Cardiac muscle cell (in vitro differentiated cells and primary cell): ENCODE measurements around the gene EML4. TPM values are rescaled to one million over a fixed set of nuclear protein-coding genes. Genes with fewer than 3 reads are reported as not detected.

Experiments
- DNase-seq, 2 donors: peaks; one replicate each; pipeline versions ENCODE4 v3.0.0 to v3.0.0-alpha.2; 2010 to 2017; ENCODE audit warnings: low read depth in 1 of 2, low spot score in 1 of 2
- H3K27ac ChIP-seq: fragments of 200-600 bp; sonication (generic); 2 replicates; pipeline ENCODE4 v1.5.1; 2016
- H3K27me3 ChIP-seq: fragments of 200-600 bp; sonication (generic); 2 replicates; pipeline ENCODE4 v1.6.0; 2016; ENCODE audit warnings: control low read depth
- H3K36me3 ChIP-seq: fragments of 200-600 bp; sonication (generic); 2 replicates; pipeline ENCODE4 v1.5.1; 2016; ENCODE audit warnings: control low read depth
- H3K4me1 ChIP-seq: fragments of 200-600 bp; sonication (generic); 2 replicates; pipeline ENCODE4 v1.8.1; 2017; ENCODE audit warnings: low read depth, mild to moderate bottlenecking, mixed run types
- H3K4me3 ChIP-seq: fragments of 200-600 bp; sonication (generic); 2 replicates; pipeline ENCODE4 v1.5.1; 2016; ENCODE audit warnings: mild to moderate bottlenecking
- H3K9me3 ChIP-seq: fragments of 200-600 bp; sonication (generic); 2 replicates; pipeline ENCODE4 v1.5.1; 2017; ENCODE audit warnings: low read depth, mild to moderate bottlenecking, control low read depth
- polyA plus RNA-seq: library from polyadenylated mRNA; unstranded; fragments of >200 nt; fragmentation: Nextera tagmentation; extraction: Ambion mirVana; gene quantifications from 2 replicates; pipeline ENCODE4 v1.2.1, GENCODE V29; 2016
- total RNA-seq: library from RNA; depleted of rRNA; stranded (reverse); fragments of >200 nt; gene quantifications from 2 replicates; pipeline ENCODE4 v1.2.3, GENCODE V29; 2016
- TF ChIP-seq, protein P1 (sequence below): IDR thresholded peaks from 2 replicates; pipeline ENCODE4 v1.5.1; 2012; ENCODE audit warnings: low read depth, mild to moderate bottlenecking, low read length

EML4 gene
- total and polyA plus RNA-seq, 2 experiments from 2014 or later: 46.6 to 56.2 TPM

- no peaks in the 10 kb centered on the region for H3K27me3 ChIP-seq
- no peaks in the 10 kb centered on the region for H3K9me3 ChIP-seq
- no peak overlapping the region for H3K4me3 ChIP-seq
- no peaks in the 10 kb centered on the region for H3K36me3 ChIP-seq
- DNase-seq: no peak
- H3K4me1 ChIP-seq: peaks cover 14% of the 10 kb centered on the region
- no peak overlapping the region for H3K27ac ChIP-seq
- TF ChIP-seq, protein P1, sequence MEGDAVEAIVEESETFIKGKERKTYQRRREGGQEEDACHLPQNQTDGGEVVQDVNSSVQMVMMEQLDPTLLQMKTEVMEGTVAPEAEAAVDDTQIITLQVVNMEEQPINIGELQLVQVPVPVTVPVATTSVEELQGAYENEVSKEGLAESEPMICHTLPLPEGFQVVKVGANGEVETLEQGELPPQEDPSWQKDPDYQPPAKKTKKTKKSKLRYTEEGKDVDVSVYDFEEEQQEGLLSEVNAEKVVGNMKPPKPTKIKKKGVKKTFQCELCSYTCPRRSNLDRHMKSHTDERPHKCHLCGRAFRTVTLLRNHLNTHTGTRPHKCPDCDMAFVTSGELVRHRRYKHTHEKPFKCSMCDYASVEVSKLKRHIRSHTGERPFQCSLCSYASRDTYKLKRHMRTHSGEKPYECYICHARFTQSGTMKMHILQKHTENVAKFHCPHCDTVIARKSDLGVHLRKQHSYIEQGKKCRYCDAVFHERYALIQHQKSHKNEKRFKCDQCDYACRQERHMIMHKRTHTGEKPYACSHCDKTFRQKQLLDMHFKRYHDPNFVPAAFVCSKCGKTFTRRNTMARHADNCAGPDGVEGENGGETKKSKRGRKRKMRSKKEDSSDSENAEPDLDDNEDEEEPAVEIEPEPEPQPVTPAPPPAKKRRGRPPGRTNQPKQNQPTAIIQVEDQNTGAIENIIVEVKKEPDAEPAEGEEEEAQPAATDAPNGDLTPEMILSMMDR: no peak
These were observed 17.9 kb downstream of the EML4 start for GRCh38 chr2:42186945-42187632.

GRCh38 chr2:42187886-42188285, 18.7 kb downstream of the EML4 start:
- H3K36me3 ChIP-seq: no peaks in the 10 kb centered on the region
- no peak overlapping the region for H3K4me3 ChIP-seq
- TF ChIP-seq, protein P1: no peak
- no peak for DNase-seq
- H3K4me1 ChIP-seq: peaks cover 19% of the 10 kb centered on the region
- no peaks in the 10 kb centered on the region for H3K27me3 ChIP-seq
- no peaks in the 10 kb centered on the region for H3K9me3 ChIP-seq
- H3K27ac ChIP-seq: no peak overlapping the region

DNA sequence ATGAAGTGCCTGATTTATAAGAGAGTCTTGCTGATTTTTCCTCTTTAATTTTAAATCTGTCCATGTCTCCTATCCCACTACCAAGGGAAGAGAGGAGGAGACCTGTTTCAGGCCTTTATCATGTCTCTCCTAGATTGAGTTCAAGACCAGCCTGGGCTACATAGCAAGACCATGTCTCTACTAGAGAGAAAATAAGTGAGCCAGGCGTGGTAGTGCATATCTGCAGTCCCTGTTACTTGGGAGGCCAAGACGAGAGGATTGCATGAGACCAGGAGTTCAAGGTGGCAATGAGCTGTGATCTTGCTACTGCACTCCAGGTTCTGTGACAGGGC, 20.0 kb downstream of the EML4 start:
- TF ChIP-seq, protein P1: no peak
- no peaks in the 10 kb centered on the region for H3K36me3 ChIP-seq
- H3K27me3 ChIP-seq: no peaks in the 10 kb centered on the region
- no peak overlapping the region for H3K4me3 ChIP-seq
- DNase-seq: no peak
- H3K4me1 ChIP-seq: peaks cover 24% of the 10 kb centered on the region
- no peaks in the 10 kb centered on the region for H3K9me3 ChIP-seq
- no peak overlapping the region for H3K27ac ChIP-seq

- Histone ChIP-seq H3K4me1 (peaks cover 24% of the 10 kb centered on the region), H3K36me3 (no peaks in the 10 kb centered on the region), H3K27me3 (no peaks in the 10 kb centered on the region)
These were observed 21.0 kb downstream of the EML4 start for GRCh38 chr2:42190191-42190590.

GRCh38 chr2:42191285-42192009, 22.3 kb downstream of the EML4 start:
- TF ChIP-seq, protein P1: no peak

More at GRCh38 chr2:42190191-42190590, 21.0 kb downstream of the EML4 start:
- no peak overlapping the region for H3K4me3 ChIP-seq
- TF ChIP-seq, protein P1: no peak
- no peak for DNase-seq
- no peaks in the 10 kb centered on the region for H3K9me3 ChIP-seq
- H3K27ac ChIP-seq: no peak overlapping the region

More at GRCh38 chr2:42191285-42192009, 22.3 kb downstream of the EML4 start:
- H3K4me1 ChIP-seq: peaks cover 16% of the 10 kb centered on the region
- no peaks in the 10 kb centered on the region for H3K36me3 ChIP-seq
- H3K4me3 ChIP-seq: no peak overlapping the region
- H3K27me3 ChIP-seq: no peaks in the 10 kb centered on the region
- H3K27ac ChIP-seq: peak overlapping the region; percentile 18
- no peak for DNase-seq
- H3K9me3 ChIP-seq: no peaks in the 10 kb centered on the region
